Left kidney (tissue), 2 donors: ENCODE results near the gene HID1. TPM values are rescaled to one million over a fixed set of nuclear protein-coding genes. Genes with fewer than 3 reads are reported as not detected.

Source experiments
- DNase-seq: peaks from one replicate; pipeline ENCODE4 v3.0.0-alpha.2; 2013
- polyA plus RNA-seq: library from polyadenylated mRNA; unstranded; fragments of 120-200 nt; gene quantifications from one replicate; pipeline ENCODE4 v1.2.1, GENCODE V29; 2013; ENCODE audit not compliant: insufficient read length

Gene HID1
- polyA plus RNA-seq, 1 donor, result 10.8 TPM

GRCh38 chr17:74947041-74947754 is 25.4 kb downstream of the HID1 start:
- no peak for DNase-seq

GRCh38 chr17:74946641-74947040 is 25.9 kb downstream of the HID1 start:
- DNase-seq, result no peak

GRCh38 chr17:74945543-74945942 is 27.0 kb downstream of the HID1 start:
- DNase-seq, result no peak

GRCh38 chr17:74943808-74944522 is 28.6 kb downstream of the HID1 start:
- DNase-seq, result no peak

GRCh38 chr17:74941128-74941725 is 31.3 kb downstream of the HID1 start:
- no peak for DNase-seq

GRCh38 chr17:74939534-74939933 is 33.0 kb downstream of the HID1 start:
- DNase-seq, result no peak

- DNase-seq, result no peak
Observed at GRCh38 chr17:74938194-74938950, 34.2 kb downstream of the HID1 start.

GRCh38 chr17:74937064-74938051 is 35.2 kb downstream of the HID1 start:
- DNase-seq, result peak; percentile 43

- DNase-seq, result no peak
Observed at GRCh38 chr17:74936470-74936799, 36.1 kb downstream of the HID1 start.

- DNase-seq, result no peak
Observed at GRCh38 chr17:74935585-74936469, 36.7 kb downstream of the HID1 start, which contains the start of gene OTOP3. Gene OTOP3, plus strand, starts transcription at chr17:74935898. Its CDS starts 24 bp downstream, at chr17:74935922.

- DNase-seq, result no peak
Observed at GRCh38 chr17:74935048-74935447, 37.5 kb downstream of the HID1 start.

- DNase-seq, result no peak
Observed at GRCh38 chr17:74930535-74931036, 42.0 kb downstream of the HID1 start.

GRCh38 chr17:74928786-74929185 is 43.8 kb downstream of the HID1 start:
- DNase-seq, result no peak

GRCh38 chr17:74925242-74925641 is 47.3 kb downstream of the HID1 start:
- no peak for DNase-seq

- no peak for DNase-seq
Observed at GRCh38 chr17:74924250-74924948, 48.2 kb downstream of the HID1 start, which contains the start of gene OTOP2. Gene OTOP2, plus strand, starts transcription at chr17:74924273. Its CDS starts 360 bp downstream, at chr17:74924633.

- DNase-seq, result peak; percentile 34
Observed at GRCh38 chr17:74923538-74924249, 48.9 kb downstream of the HID1 start.

GRCh38 chr17:74922694-74923537 is 49.6 kb downstream of the HID1 start, which contains the start of gene USH1G:
Gene USH1G, minus strand, starts transcription at chr17:74923255. Its CDS starts 182 bp downstream, at chr17:74923073.
- peak; percentile 31 for DNase-seq
